Gastroesophageal sphincter (tissue), 4 donors: Measurements from ENCODE around the gene ACSF2. TPM values are rescaled to one million over a fixed set of nuclear protein-coding genes. Genes with fewer than 3 reads are reported as not detected.
A peak's percentile ranks its signal among the peaks of the same experiment; 100 is the strongest.

Experiments
- ATAC-seq: fragments of 150-250 bp; one replicate; pipeline ENCODE4 v1.9.1; 2016; ENCODE audit warnings: mild to moderate bottlenecking, moderate library complexity
- H3K27ac ChIP-seq, 4 donors: fragments of 200-600 bp; sonication (generic) in 3 of 4; 1 replicate in 3 of 4; 2 replicates in 1 of 4; pipeline ENCODE4 v1.5.1; 2016 to 2019
- H3K27me3 ChIP-seq: fragments of 200-600 bp; sonication (generic); one replicate; pipeline ENCODE4 v1.5.1; 2019
- H3K36me3 ChIP-seq, 2 donors: fragments of 200-600 bp; sonication (generic); one replicate each; pipeline ENCODE4 v1.5.1; 2019; ENCODE audit warnings: control low read depth in 1 of 2
- H3K4me1 ChIP-seq, 3 donors: fragments of 200-600 bp; sonication (generic); 1 replicate in 2 of 3; 2 replicates in 1 of 3; pipeline ENCODE4 v1.5.1; 2016 to 2019; ENCODE audit warnings: control low read depth in 2 of 3
- H3K4me3 ChIP-seq, 2 donors: fragments of 200-600 bp; sonication (generic); one replicate each; pipeline ENCODE4 v1.5.1; 2019; ENCODE audit warnings: mild to moderate bottlenecking in 1 of 2, moderate library complexity in 1 of 2
- H3K9me3 ChIP-seq, 3 donors: fragments of 200-600 bp; sonication (generic); one replicate each; pipeline ENCODE4 v1.5.1; 2017 to 2019; ENCODE audit warnings: control low read depth in 2 of 3
- CTCF ChIP-seq, 4 experiments: fragments of 200-600 bp in 2 of 4; fragments of 450-650 bp in 2 of 4; sonication (generic) in 1 of 4; IDR thresholded peaks; one replicate each; pipeline ENCODE4 v1.5.1; 2017 to 2019; ENCODE audit warnings: antibody characterized with exemption in 4 of 4, mild to moderate bottlenecking in 2 of 4, moderate library complexity in 2 of 4
- EP300 ChIP-seq: sonication (generic); formaldehyde crosslinking; IDR thresholded peaks from one replicate; pipeline ENCODE4 v1.6.1; 2017; ENCODE audit warnings: antibody characterized with exemption, mild to moderate bottlenecking
- POLR2A ChIP-seq, 2 donors: fragments of 450-650 bp; IDR thresholded peaks; one replicate each; pipeline ENCODE4 v1.6.1; 2017; ENCODE audit warnings: antibody characterized with exemption in 2 of 2, mild to moderate bottlenecking in 2 of 2, moderate library complexity in 1 of 2
- POLR2AphosphoS5 ChIP-seq: sonication (generic); formaldehyde crosslinking; IDR thresholded peaks from one replicate; pipeline ENCODE4 v1.6.1; 2017; ENCODE audit warnings: antibody characterized with exemption
- WGBS, 2 donors: methylation state at CpG; one replicate each; pipeline ENCODE4 v1.1.5; 2018; ENCODE audit warnings: low coverage in 1 of 2; 5-methylcytosine and 5-hydroxymethylcytosine counted together
- total RNA-seq, 4 donors: library from RNA; depleted of rRNA; stranded (reverse); fragments of >200 nt; gene quantifications; one replicate each; pipeline ENCODE4 v1.1.0, GENCODE V29; 2016

The ACSF2 gene
- total RNA-seq, 4 donors from 2014 or later: 11.5 to 23.3 (median 16.1) TPM

- WGBS, 2 donors: 80% methylated on average over 1 of the region's 9 CpGs; no CpG with 5 or more reads in 1 of the 2 donors
- ATAC-seq: no peak
- Histone ChIP-seq H3K27ac (no peak overlapping the region), H3K36me3 (no peaks in the 10 kb centered on the region), H3K4me1 (peaks cover 0 to under 1% (median 0%) of the 10 kb centered on the region in 3 donors), H3K9me3 (no peaks in the 10 kb centered on the region), H3K27me3 (no peaks in the 10 kb centered on the region), H3K4me3 (no peak overlapping the region)
- TF ChIP-seq CTCF (IDR thresholded peaks at IDR 0.05) (no peak), EP300 (no peak), POLR2A (IDR thresholded peaks at IDR 0.05) (no peak), POLR2AphosphoS5 (no peak)
These were observed 76.4 kb downstream of the ACSF2 start for GRCh38 chr17:50502301-50502990.

GRCh38 chr17:50505591-50506130 lies 79.6 kb downstream of the ACSF2 start:
- Histone ChIP-seq H3K4me1 (peaks cover 0 to 18% (median 3%) of the 10 kb centered on the region in 3 donors), H3K36me3 (no peaks in the 10 kb centered on the region), H3K27me3 (no peaks in the 10 kb centered on the region), H3K9me3 (no peaks in the 10 kb centered on the region), H3K27ac (no peak overlapping the region), H3K4me3 (no peak overlapping the region)
- 62 to 68% methylated on average over 4 to 5 of the region's 7 CpGs for WGBS, 2 donors
- no peak for ATAC-seq
- TF ChIP-seq POLR2A (IDR thresholded peaks at IDR 0.05) (no peak), EP300 (no peak), CTCF (IDR thresholded peaks at IDR 0.05) (no peak), POLR2AphosphoS5 (no peak)

- Histone ChIP-seq H3K27ac (no peak overlapping the region), H3K36me3 (no peaks in the 10 kb centered on the region), H3K4me1 (peaks cover 0 to 18% (median 3%) of the 10 kb centered on the region in 3 donors), H3K4me3 (no peak overlapping the region), H3K27me3 (no peaks in the 10 kb centered on the region), H3K9me3 (no peaks in the 10 kb centered on the region)
- 89 to 100% methylated on average over 1 to 3 of the region's 7 CpGs for WGBS, 2 donors
- TF ChIP-seq POLR2A (IDR thresholded peaks at IDR 0.05): no peak
- TF ChIP-seq CTCF (IDR thresholded peaks at IDR 0.05): no peak
- TF ChIP-seq POLR2AphosphoS5: no peak
- no peak for TF ChIP-seq EP300
- ATAC-seq: no peak
These were observed 80.3 kb downstream of the ACSF2 start for GRCh38 chr17:50506298-50506697.

- Histone ChIP-seq H3K4me1 (peaks cover 0 to 18% (median 3%) of the 10 kb centered on the region in 3 donors), H3K27ac (peak within 1 kb of the TSS; percentile 9 to 92 (median 80)), H3K36me3 (no peaks in the 10 kb centered on the region), H3K4me3 (peak within 1 kb of the TSS; percentile 55 to 75), H3K9me3 (no peaks in the 10 kb centered on the region), H3K27me3 (no peaks in the 10 kb centered on the region)
- TF ChIP-seq POLR2A (IDR thresholded peaks at IDR 0.05) (peak in 1 of 2 donors; percentile 25), POLR2AphosphoS5 (peak; percentile 20), CTCF (IDR thresholded peaks at IDR 0.05) (peak in 2 of 4 experiments; percentile 21 to 49), EP300 (no peak)
- ATAC-seq: peak; percentile 85
- 24 to 42% methylated on average over 9 to 11 of the region's 66 CpGs for WGBS, 2 donors
These were observed 82.0 kb downstream of the ACSF2 start, which contains the start of gene MYCBPAP for GRCh38 chr17:50507871-50508572. TSS of gene MYCBPAP (plus strand) at chr17:50508439. CDS start at chr17:50508675, 236 bp downstream.
